SIG-M5 treated with dmso at 0.1 percent for 504 hours (cell line): ENCODE data around the gene BNIP5.

Source experiments
- DNase-seq: peaks from one replicate; lab custom pipeline; 2025; ENCODE audit not compliant: unreplicated experiment; lab: John Stamatoyannopoulos, UW

BNIP5 gene

DNA sequence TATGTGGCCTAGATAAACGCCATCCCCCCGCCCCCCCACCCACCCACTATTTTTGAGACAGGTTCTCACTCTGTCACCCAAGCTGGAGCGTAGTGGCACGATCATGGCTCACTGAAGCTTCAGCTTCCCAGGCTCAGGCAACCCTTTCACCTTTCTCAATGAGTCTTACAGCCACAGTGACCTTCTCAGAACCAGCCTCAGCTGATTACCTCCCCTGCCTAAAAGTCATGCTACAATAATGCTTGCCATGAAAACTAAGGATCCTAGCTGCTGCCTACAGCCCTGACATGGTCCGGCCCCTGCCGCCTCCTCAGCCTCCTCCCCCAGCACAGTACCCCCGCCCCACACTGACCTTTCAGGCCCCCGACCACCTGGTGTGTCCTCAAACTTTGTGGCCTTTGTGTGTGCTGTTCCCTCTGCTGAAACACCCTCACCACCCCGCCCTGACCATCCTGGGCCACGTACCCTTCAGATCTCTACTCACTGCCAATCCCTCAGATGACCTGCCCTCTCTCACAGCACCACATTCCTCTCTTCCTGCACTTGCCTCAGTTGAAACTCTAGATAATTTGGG, 35.5 kb downstream of the BNIP5 start:
- DNase-seq: no peak

DNA sequence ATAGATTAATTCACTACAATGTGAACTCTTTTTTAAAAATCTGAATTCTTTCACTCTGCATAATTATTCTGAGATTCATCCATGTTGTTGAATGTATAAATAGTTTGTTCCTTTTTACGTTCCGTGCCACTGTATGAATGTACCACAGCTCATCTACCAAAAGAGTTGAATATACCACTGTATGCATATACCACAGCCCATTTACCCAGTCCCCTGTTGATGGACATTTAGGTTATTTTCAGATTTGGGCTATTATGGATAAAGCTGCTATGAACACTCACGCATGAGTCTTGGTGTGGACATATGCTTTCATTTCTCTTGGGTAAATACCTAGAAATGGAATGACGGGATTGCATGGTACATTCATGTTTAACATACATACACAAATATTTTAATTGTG, 38.7 kb downstream of the BNIP5 start:
- DNase-seq: no peak

DNA sequence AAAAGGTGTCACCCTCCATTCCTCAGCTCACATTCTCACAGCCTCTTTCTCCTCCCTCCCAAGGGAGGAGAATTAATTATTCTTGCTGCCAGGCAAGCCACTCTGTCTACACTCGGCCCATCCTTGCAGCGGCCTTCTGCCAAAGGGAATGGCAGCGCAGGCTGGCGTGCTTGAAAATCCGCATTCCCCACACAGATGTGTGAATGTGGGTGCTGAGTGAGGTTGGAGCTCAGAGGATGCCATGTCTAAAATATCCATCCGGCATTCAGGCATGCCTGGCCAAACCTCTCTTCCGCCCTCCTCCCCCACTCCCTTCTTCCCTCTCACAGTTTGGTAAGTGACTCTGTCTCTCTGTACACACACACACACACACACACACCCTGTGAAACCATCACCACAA, 39.2 kb downstream of the BNIP5 start:
- no peak for DNase-seq

DNA sequence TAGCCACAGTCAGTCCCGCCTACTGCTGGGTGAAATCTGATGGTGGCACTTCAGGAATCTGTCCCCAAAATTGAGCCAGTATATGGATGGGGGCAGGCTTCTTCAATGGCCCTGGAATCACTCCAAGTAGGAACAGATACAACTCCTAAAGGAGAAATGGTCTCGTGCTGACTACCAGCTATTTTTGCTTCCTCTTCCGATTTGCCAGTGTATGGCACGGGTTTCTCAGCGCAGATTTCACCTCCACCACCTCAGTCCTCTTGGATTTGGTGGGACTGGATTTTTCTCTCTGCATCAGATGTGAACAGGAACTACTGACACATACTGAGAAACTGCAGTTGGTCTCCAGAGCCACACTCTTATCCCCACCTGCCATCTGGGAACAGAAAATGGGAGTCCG, 39.6 kb downstream of the BNIP5 start:
- no peak for DNase-seq

DNA sequence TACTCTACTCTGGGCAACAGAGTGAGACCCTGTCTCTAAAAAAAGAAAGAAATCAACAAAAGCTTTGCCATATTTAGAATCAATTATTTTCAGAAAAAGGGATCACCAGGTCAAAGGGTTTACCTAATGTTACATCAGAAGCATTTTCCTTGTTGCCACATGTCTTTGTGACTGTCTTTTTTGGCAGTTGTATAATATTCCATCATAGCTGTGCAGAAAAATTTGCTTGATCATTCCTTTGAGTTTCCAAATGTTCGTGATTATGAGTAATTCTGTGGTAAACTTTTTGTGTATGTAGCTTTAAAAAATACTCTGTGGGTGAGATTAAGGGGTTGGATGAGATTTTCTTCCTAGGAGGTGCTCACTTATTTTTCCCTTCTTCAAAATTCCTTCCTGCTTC, 40.4 kb downstream of the BNIP5 start:
- no peak for DNase-seq

DNA sequence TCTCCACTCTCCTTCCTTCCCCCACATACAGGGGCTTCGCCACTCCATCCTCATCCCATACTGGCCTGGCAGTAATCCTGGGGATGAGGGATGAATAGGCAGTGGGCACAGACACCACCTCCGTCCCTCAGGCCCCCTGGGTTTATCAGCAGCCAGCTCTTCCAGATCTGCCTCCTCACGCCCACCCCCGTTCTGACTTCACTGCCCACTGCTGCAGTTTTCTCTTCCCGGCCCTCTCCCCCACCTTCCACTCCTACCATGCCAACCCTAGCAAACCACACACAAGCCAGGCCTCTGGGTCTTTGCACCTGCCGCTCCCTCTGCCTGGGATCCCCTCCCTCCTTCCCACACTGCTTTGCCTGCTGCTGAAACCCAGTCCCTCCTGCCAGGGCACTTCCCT, 44.5 kb downstream of the BNIP5 start:
- no peak for DNase-seq

DNA sequence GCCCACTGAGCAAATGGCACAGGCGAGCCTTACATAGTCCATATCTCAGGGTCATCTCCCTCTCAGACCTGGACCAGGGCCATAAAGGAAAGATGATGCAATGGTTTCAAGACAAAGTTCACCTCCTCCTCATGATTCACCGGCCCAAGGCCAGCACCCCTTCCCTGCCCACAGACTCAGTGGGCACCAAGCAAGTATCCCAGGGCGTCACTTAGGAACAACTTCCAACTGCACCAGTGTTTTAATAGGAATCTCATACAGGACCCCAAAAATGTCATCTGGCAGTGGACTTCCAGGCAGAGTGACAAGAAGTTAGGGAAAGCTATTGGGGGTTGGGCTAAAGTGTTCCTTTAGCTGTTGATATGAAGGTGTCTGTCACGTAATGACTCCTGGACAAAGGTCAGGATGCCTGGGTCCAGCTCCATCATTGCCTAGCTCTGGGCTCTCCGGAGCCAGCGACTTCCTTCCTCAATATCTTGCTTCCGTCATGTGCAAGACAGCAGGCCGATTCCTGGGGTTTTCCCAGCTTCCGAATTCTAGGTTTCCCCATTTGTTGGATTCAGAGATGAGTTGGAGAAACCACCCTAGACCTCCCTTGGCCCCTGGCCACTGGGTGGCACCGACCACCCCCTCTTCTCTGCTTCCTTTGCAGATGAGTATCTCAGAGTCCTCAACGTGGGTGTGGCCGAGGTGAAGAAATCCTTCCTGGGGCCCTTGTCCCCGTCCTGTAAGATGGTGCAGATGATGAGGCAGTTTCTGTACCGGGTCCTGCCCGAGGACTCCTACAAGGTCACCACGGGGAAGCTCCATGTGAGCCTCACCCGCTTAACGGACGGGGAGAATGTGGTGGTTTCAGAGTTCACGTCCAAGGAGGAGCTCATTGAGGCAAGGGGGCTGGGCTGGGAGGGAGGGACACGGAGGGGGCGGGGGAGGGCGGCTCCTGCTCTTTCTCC, 45.7 kb downstream of the BNIP5 start:
- peak; percentile 94 for DNase-seq

DNA sequence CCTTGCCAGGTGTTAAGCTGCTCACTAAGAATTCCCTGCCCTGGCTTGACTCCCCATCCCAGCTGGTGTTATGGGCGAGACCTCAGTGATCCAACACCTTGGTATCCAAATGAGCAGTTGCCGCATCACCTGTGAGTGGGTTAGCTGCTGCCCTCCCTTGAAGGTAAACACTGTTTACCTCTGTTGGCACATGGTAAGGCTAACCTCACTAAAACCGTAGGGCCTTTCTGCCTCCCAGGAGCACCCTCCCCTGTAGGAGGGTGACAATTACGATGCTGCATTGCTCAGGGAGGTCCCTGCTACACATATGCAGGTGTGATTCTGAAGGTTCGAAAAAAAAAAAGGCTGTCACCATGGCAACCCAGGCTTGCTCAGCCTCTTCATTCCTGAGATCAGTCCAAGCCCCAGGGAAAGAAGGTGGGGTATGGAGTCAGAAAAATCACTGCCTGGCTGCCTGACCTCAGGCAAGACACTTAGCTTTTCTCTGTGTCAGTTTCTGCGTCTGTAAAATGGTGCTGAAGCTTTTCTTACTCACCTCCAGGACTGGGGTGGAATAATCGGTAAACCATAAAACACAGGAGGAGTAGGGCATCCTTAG, 47.3 kb downstream of the BNIP5 start:
- DNase-seq: no peak

DNA sequence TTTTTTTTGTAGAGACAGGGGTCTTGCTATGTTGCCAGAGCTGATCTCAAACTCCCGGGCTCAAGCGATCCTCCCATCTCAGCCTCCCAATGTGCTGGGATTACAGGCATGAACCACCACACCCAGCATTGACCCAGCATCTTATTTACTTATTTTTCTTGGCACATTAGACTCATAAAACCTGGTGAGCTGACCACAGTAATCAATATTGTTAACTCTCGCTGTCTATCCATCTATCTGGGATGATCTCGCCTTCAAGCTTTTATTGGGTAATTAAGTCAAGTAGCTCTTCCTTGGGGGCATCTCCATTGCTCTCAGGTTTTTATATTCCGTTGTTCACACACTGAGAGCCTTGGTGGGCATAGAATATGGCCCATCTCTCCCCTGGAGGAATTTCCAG, 49.8 kb downstream of the BNIP5 start:
- DNase-seq: no peak

DNA sequence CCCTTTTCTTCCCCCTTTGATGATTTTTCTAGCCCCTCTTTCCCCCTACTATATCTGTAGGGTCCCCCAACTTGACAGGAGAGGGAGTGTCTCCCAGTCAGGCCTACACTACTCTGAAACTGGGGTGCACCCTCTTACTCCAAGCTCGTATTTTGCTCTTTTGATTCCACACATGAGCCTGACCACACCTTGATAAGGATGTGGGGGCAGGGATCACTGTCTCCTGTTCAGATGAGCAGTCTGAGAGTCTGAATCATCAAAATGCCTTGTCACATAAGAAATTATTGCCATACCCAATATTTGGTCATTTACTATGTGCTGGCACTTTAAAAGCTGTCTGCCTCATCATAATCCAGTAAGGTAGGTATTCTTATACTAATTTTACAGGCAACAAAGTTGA, 50.9 kb downstream of the BNIP5 start:
- DNase-seq: no peak

DNA sequence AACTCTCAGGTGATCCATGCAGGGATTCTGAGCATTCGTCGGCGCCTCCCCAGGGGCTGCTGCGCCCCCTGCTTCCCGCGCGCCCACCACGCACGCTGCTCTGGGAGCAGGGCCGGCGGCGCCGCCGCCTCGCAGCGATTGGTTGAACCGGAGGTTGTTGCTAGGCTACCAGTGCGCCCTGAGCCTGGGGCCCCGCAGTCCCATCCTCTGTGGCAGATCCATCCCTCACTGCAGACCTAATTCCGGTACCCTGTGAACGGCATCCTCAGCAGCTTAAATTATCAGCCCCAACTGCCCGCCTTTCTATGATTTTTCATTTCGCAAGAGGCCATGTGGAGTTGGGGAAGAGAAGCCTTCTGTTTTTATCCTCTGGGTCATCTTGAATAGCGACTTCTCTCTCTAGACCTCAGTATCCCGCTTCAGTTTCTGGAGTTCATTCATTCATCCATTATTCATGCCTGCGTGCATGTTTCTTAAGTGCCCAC, 51.5 kb downstream of the BNIP5 start:
- DNase-seq: no peak

DNA sequence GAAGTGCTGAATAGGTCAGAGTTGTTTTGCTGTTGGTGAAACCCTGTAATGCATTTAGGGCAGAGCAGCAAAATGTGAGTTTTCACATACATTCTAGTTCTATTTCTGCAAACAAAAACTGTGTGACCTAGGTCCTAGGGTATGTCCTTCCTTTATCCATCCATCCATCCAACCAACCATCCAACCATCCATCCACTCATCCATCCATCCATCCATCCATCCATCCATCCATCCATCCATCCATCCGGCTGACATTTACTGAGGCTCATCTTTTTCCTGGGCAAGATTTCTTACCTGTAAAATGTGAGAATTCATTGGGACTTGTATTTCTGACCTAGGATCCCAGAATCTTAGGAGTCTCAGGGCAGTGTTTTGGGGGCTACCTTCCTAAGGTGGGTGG, 52.3 kb downstream of the BNIP5 start:
- DNase-seq: no peak

DNA sequence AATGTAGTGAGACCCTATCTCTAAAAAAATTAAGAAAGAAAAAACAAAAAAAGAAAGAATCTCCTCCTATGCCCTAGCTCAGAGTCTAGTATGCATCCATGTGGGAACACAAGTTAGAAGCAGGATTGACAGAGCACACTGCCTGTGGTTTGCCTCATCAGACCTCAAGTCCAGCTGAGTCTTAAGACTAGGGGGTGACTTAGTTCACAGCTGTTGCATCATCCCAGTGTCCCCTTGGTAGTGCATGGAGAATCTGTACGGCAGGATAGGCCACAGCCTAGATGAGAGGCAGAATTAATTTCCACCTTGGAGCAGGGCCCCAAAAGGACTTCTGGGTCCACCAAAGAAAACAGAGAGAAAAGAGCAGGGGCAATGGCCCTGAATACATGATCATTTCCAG, 53.1 kb downstream of the BNIP5 start:
- peak; percentile 13 for DNase-seq

DNA sequence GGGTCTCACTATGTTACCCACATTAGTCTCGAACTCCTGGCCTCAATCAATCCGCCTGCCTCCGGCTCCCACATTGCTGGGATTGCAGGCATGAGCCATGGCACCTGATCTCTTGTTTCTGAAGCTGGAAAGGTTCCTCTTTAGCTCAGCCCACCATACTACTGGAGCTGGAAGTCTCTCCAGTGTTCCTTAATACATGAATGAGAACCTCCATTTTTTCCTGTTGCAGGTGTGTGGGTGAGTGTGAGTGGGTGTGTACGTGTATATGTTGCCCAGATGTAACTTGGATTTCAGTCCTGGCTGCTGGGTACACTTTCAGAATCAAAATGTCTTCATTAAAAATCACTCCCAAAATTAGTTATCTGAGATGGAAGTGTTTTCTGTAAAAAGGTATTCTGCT, 55.7 kb downstream of the BNIP5 start:
- no peak for DNase-seq

DNA sequence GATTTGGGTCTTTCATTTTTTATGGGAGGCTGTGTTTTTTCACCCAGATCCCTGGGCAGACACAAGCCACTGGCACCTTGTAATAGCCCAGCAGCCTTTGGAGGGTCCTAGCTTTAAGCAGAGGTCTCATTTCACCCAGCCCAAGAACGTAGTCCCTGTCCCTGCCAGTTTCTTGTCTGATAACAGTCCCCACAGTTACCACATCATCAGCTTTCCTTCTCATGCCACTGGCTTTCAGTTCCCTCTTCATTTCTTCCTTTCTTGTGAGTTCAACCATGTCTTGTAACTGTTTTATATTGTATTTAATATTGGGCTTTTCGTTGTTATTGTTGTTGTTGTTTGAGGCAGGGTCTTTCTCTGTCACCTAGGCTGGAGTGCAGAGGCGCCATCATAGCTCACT, 56.2 kb downstream of the BNIP5 start:
- DNase-seq: peak; percentile 81

DNA sequence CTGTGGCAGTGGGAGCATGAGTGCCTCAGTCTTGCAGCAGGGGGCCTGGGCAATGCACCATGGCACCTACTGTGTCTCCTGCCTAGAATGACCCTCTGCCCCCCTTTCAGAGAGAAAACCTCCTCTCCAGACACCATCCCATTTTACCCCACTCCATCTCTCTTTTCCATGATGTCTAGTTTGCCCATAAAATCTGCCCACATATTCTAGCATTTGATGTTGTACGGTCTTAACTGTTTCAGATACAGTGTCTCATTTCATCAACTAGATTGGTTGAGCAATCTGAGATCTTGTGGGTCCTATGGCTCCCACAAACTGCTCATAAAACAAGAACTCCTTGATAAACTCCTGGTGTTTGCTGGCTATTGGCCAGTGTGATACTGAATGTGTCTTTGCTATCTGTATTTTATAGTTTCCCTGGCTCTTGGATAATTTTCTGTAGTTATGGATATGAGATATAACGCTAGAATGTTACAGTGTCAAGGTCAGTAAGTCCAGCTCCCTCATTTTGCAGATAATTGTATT, 58.7 kb downstream of the BNIP5 start:
- no peak for DNase-seq

DNA sequence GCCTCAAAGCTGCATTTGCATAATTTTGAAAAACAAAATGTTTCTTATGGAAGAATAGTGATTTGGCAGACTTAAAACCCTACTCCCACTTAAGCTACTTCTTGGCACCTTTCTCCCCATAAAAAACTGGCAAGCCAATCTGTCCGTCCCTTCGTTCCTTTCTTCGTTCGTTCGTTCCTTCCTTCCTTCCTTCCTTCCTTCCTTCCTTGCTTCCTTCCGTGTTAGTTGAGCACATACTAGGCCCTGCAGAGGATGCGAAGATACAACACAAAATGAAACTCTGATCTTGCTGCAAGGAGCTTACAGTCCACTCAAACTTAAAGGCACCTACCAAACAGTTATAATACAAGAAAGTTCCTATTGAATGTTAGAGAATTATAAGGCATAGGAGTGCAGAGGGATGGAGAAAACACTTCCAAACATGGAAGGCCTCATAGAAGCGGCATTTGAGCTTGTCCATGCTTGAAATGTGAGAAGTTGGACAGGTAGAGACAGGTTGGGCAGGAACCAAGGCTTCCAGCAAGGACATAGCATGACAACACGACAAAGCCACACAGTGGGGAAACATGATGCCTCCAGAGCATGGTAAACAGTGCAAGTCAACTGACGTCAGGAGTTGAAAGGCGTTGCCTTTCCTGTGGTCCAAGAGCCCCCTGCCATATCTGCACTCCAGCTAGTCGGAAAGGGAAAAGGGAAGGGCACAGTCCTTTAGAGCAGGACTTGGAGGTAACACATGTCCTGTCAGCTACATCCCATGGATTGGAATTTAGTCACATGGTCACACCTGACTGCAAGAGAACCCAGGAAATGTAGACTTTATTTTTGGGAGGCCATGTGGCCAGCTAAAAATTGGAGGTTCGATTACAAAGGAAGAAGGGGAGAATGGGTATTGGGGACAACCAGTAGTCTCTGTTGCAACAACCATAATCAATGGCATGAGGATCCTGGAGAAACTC, 59.8 kb downstream of the BNIP5 start:
- no peak for DNase-seq

DNA sequence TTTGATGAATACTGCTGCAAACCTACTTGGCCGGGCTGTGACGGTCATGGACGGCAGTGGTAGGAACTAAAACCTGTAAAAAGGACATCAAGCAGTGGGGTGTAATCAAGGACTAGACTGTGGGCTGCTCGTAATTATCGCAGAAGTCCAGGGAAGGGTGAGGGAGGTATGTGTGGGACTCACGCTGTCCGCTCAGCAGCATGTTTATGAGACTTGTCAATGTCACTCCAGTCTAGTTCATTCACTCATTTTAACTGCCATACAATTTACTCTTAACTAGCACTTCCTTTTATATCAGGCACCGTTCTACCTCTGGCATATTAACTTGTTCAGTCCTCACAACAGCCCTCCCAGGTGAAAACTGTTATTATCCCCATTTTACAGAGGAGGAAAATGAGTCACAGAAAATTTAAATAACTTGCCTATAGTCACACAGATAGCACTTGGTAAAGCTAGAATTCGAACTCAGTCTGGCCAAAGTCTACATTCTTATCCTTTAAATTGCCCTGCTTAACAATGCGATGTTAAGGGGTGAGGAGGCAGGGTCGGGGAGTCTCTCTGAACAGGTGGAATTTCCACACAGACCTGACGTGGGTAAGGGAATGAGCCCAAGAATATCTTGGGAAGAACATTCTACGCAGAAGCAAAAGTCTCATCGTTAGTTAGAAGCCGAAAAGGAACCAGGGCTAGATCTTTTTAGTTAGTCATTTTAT, 62.7 kb downstream of the BNIP5 start:
- no peak for DNase-seq

DNA sequence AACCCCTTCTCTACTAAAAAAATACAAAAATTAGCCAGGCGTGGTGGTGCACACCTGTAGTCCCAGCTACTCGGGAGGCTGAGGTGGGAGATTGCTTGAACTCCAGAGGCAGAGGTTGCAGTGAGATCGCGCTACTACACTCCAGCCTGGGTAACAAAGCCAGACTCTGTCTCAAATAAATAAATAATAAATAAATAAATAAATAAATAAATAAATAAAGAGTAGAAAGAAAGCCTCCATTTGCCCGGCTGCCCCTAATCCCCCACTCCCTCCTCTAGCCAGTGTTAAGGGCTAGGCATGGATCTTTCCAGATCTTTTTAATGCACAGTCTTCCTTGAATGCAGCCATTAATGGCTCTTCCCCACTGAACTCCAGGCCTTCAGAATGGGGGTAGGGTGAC, 63.6 kb downstream of the BNIP5 start:
- DNase-seq: no peak

DNA sequence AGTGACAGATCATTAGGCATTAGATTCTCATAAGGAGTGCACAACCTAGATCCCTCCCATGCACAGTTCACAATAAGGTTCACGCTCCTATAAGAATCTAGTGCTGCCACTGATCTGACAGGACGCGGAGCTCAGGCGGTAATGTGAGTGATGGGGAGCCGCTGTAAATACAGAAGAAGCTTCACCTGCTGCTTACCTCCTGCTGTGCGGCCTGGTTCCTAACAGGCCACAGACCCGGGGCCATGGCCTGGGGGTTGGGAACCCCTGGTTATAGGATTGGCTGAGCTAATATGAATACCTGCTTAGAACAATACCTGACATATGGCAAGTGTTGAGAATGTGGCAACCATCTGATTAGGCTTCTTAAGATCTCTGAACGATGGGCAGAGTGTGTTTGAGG, 64.5 kb downstream of the BNIP5 start:
- DNase-seq: no peak
